ENCODE data around the gene LDLRAD4. TPM values are rescaled to one million over a fixed set of nuclear protein-coding genes. Genes with fewer than 3 reads are reported as not detected.
A peak's percentile ranks its signal among the peaks of the same experiment; 100 is the strongest.

Gene LDLRAD4
- total and polyA plus RNA-seq, 9 of the 15 experiments (the other 6 are each of a cell fraction or from before 2014, with no cell fraction given): 0.01 TPM; not detected in 8

GRCh38 chr18:13178197-13178596 is 40.4 kb upstream of the LDLRAD4 start:
- FAIRE-seq: no peak
- in situ Hi-C loops (cut with MboI): no loop called here
- WGBS (ENCODE audit: insufficient coverage, low coverage, missing lambda C conversion rate): 13% methylated on average over 7 of the region's 7 CpGs

More at GRCh38 chr18:13178197-13178596, 40.4 kb upstream of the LDLRAD4 start:
- no TSS peak for BruUV-seq (replicated peaks)
- peaks cover 18 to 21% of the 10 kb centered on the region in 2 experiments for H3K27me3 ChIP-seq (ENCODE audit: control insufficient read depth in 2 of 2, insufficient read depth in 2 of 2, low read length in 2 of 2)
- H3K9me1 ChIP-seq (ENCODE audit: control insufficient read depth, insufficient read depth, low read length): no peaks in the 10 kb centered on the region
- ChIA-PET CTCF (ENCODE audit: low intra/inter-chr PET ratio) (no interaction called here), POLR2A (interaction anchor here (0.6 to 0.7 kb wide), 2 partner anchors 45 to 349 kb away, joined by 3 read pairs; no protein-coding TSS in a partner anchor)
- H2AFZ ChIP-seq (ENCODE audit: low read depth, low read length): no peak overlapping the region
- no peaks in the 10 kb centered on the region for H3K36me3 ChIP-seq (ENCODE audit: control insufficient read depth, insufficient read depth, low read length)
- H4K20me1 ChIP-seq (replicated peaks; ENCODE audit: control insufficient read depth, insufficient read depth, low read length): 0 out of 2 replicates have a peak, but pooled peaks cover 2% of the 10 kb centered on the region
- H3K9ac ChIP-seq (ENCODE audit: insufficient read depth in 1 of 2, low read depth in 2 of 2, low read length in 2 of 2): no peak overlapping the region
- TF ChIP-seq CC2D1A (IDR thresholded peaks at IDR 0.05): no peak
- no peak for TF ChIP-seq SRSF7 (optimal IDR thresholded peaks at IDR 0.05; ENCODE audit: low read depth, low read length)
- TF ChIP-seq ZNF589 (CRISPR knock-in tag; IDR thresholded peaks at IDR 0.05; ENCODE audit: low read depth): no peak
- no peak for TF ChIP-seq ZNF197 (CRISPR knock-in tag; IDR thresholded peaks at IDR 0.05; ENCODE audit: low read depth)
- TF ChIP-seq ELF4 (CRISPR knock-in tag; IDR thresholded peaks at IDR 0.05): no peak
- TF ChIP-seq MYC (IDR thresholded peaks at IDR 0.05; ENCODE audit: low read depth, low read length): no peak
- TF ChIP-seq MYC (CRISPR knock-in tag; IDR thresholded peaks at IDR 0.05; ENCODE audit: borderline replicate concordance, low read depth): no peak
- TF ChIP-seq OTX1 (CRISPR knock-in tag; IDR thresholded peaks at IDR 0.05): no peak
- TF ChIP-seq, protein P1, sequence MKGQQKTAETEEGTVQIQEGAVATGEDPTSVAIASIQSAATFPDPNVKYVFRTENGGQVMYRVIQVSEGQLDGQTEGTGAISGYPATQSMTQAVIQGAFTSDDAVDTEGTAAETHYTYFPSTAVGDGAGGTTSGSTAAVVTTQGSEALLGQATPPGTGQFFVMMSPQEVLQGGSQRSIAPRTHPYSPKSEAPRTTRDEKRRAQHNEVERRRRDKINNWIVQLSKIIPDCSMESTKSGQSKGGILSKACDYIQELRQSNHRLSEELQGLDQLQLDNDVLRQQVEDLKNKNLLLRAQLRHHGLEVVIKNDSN (CRISPR knock-in tag; IDR thresholded peaks at IDR 0.05): no peak
- TF ChIP-seq ZFP1 (CRISPR knock-in tag; IDR thresholded peaks at IDR 0.05): no peak
- no peak for TF ChIP-seq TRIM28 (IDR thresholded peaks at IDR 0.05)
- ATAC-seq (no peak), DNase-seq (ENCODE audit: extremely low read depth in 1 of 4, low spot score in 3 of 4) (peak in 1 of 4 experiments; percentile 4)
- no peak overlapping the region for H3K4me2 ChIP-seq (ENCODE audit: insufficient read depth, low read length)
- H3K4me1 ChIP-seq (replicated peaks in 1 of 2; ENCODE audit: control insufficient read depth in 2 of 2, insufficient read depth in 2 of 2, low read length in 2 of 2): peaks cover 5% of the 10 kb centered on the region in 2 experiments; a peak in 3 of 5 replicates
- intact Hi-C loops (cut with micrococcal nuclease): no loop called here
- no peaks in the 10 kb centered on the region for H3K9me3 ChIP-seq (replicated peaks; ENCODE audit: control insufficient read depth, insufficient read depth, low read depth, low read length)
- H3K27ac ChIP-seq (ENCODE audit: extremely low read depth, low read depth, low read length): no peak overlapping the region
- no peaks in the 10 kb centered on the region for H3K79me2 ChIP-seq (ENCODE audit: control insufficient read depth, insufficient read depth, low read length)
- no peak overlapping the region for H3K4me3 ChIP-seq

Data from K562 (cell line).